Tibial nerve (tissue), 4 donors: ENCODE measurements around the gene CORO2B.
A peak's percentile ranks its signal among the peaks of the same experiment; 100 is the strongest.

Experiments used
- CTCF ChIP-seq, 5 experiments: fragments of 200-600 bp in 3 of 5; fragments of 450-650 bp in 2 of 5; sonication (generic) in 3 of 5; IDR thresholded peaks; one replicate each; pipeline ENCODE4 v1.5.1; 2016 to 2019; ENCODE audit warnings: antibody characterized with exemption in 5 of 5, mild to moderate bottlenecking in 3 of 5, moderate library complexity in 2 of 5
- EP300 ChIP-seq, 2 donors: sonication (generic); formaldehyde crosslinking; IDR thresholded peaks; one replicate each; pipeline ENCODE4 v1.6.1; 2017; ENCODE audit warnings: antibody characterized with exemption in 2 of 2, mild to moderate bottlenecking in 1 of 2
- POLR2A ChIP-seq, 2 donors: fragments of 450-650 bp; IDR thresholded peaks; one replicate each; pipeline ENCODE4 v1.6.1; 2017; ENCODE audit warnings: antibody characterized with exemption in 2 of 2, mild to moderate bottlenecking in 2 of 2, moderate library complexity in 2 of 2

DNA sequence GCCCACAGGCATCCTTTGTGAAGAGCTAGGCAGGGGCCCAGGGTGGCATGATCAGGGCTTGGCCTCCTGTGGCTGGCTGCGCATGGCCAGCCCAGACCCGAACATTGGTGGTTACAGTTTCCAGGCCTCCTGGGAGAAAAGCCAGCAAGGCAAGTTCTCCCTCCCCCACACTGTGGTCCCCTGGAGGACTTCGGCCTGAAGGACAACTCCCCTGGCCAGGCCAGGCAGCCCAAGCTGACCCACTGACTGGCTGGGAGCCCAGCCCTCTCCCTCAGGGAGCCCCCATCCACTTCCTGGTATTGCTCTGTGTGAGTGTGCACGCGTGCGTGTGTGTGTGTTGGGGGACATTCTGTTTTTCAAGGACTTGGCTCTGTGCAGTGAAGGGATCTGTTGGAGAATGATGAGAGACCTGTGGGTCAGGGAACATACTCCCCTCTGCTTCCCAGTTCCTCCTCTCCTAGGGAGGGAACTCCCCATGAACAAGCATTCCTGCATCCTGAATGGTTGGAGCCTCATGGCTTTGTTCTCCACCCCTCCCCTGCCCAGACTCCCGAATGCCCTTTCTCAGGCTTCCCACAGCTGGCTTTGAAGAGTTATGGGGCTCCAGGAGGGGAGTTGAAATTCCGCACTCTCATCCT, 29.5 kb downstream of the CORO2B start:
- peak in 2 of 5 experiments; percentile 13 to 19 for TF ChIP-seq CTCF (IDR thresholded peaks at IDR 0.05)
- peak; percentile 75 to 94 for TF ChIP-seq EP300 (IDR thresholded peaks at IDR 0.05)
- TF ChIP-seq POLR2A (IDR thresholded peaks at IDR 0.05), result no peak
